SK-N-SH (cell line): ENCODE results near the gene SYT1.

ENCODE experiments used
- RFX5 ChIP-seq: IDR thresholded peaks from 2 replicates; pipeline ENCODE4 v1.6.1; 2012; ENCODE audit warnings: mild to moderate bottlenecking, improper control_type of control experiment, low read length
- TAF1 ChIP-seq: IDR thresholded peaks from 2 replicates; pipeline ENCODE4 v1.6.1; 2012; ENCODE audit warnings: low read depth, mild to moderate bottlenecking, low read length, moderate library complexity, borderline replicate concordance

DNA sequence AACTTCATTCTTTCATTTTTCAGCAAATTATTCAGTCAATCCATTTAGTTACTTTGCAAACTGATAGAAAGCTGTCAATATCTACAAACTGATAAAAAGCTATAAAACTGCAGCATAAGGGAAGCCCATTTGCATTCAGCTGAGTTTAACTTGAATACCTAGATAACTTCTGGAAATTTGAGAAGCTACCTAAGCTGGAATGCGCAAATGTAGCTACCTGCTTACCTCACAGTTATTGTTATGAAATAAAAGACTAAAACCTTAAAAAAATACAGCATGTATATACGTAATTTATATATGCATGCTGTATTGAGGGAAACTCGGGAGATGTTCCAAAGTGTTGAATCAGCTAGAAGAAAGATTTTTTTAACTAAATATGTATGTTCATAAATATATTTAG is 94.4 kb downstream of the SYT1 start:
- TF ChIP-seq RFX5 (no peak), TAF1 (no peak)
